Kidney (tissue), 14 donors: ENCODE measurements around the gene TFPI2. TPM values are rescaled to one million over a fixed set of nuclear protein-coding genes. Genes with fewer than 3 reads are reported as not detected.
A peak's percentile ranks its signal among the peaks of the same experiment; 100 is the strongest.

Experiments used
- DNase-seq, 5 donors: peaks; one replicate each; pipeline ENCODE4 v3.0.0-alpha.2; 2013 to 2020
- FAIRE-seq: peaks from 2 replicates; lab custom pipeline; 2012; peaks lifted over from hg19 to GRCh38; lab: Jason Lieb, UNC
- H3K27ac ChIP-seq, 2 donors: one replicate each; pipeline ENCODE4 v1.7.0; 2013; ENCODE audit warnings: low read depth in 2 of 2, low read length in 2 of 2, inconsistent platforms in 1 of 2
- H3K27me3 ChIP-seq: one replicate; pipeline ENCODE4 v1.7.1; 2013; ENCODE audit warnings: low read length, inconsistent platforms; ENCODE audit not compliant: control insufficient read depth, insufficient read depth
- H3K36me3 ChIP-seq, 3 donors: one replicate each; pipeline versions ENCODE4 v1.7.0 to v1.7.1; 2013; ENCODE audit warnings: low read length in 3 of 3, control low read depth in 1 of 3, inconsistent platforms in 1 of 3; ENCODE audit not compliant: insufficient read depth in 3 of 3, control insufficient read depth in 2 of 3
- H3K4me1 ChIP-seq, 3 donors: one replicate each; pipeline versions ENCODE4 v1.7.0 to v1.7.1; 2013; ENCODE audit warnings: low read length in 3 of 3, inconsistent platforms in 1 of 3, low read depth in 1 of 3; ENCODE audit not compliant: control insufficient read depth in 2 of 3, insufficient read depth in 2 of 3
- H3K4me3 ChIP-seq, 3 donors: one replicate each; pipeline versions ENCODE4 v1.7.0 to v1.8.1; 2013; ENCODE audit warnings: low read length in 3 of 3, control low read depth in 1 of 3, inconsistent platforms in 1 of 3
- H3K9ac ChIP-seq, 3 donors: one replicate each; pipeline versions ENCODE4 v1.7.0 to v1.7.1; 2013; ENCODE audit warnings: low read length in 3 of 3, control low read depth in 1 of 3, inconsistent platforms in 1 of 3
- H3K9me3 ChIP-seq, 3 donors: one replicate each; pipeline versions ENCODE4 v1.7.0 to v1.7.1; 2013; ENCODE audit warnings: low read length in 3 of 3, control low read depth in 1 of 3, inconsistent platforms in 1 of 3; ENCODE audit not compliant: control insufficient read depth in 2 of 3, insufficient read depth in 1 of 3
- intact Hi-C: fragments of 100-400 bp; cut with DNase I; formaldehyde crosslinking; loops from one replicate; pipeline ENCODE4 v1.11.1; 2022
- polyA plus RNA-seq: library from polyadenylated mRNA; stranded (reverse); fragments of 350-450 nt; fragmentation: Illumina TruSeq; extraction: RNeasy Lipid Tissue Mini Kit (QIAGEN cat#74804); gene quantifications from one replicate; pipeline ENCODE4 v1.2.3, GENCODE V29; 2014; ENCODE audit warnings: low read depth, low replicate concordance; ENCODE audit not compliant: insufficient read depth
- total RNA-seq: library from RNA; stranded (reverse); fragmentation: NEBNext Ultra II Directional; extraction: Animal tissue kit (Norgen Biotek cat#: 25700); gene quantifications from one replicate; pipeline ENCODE4 v1.2.1, GENCODE V29; 2021
- TF ChIP-seq, protein P1 (sequence below): IDR thresholded peaks from 3 replicates; pipeline ENCODE4 v1.5.1; 2012; ENCODE audit warnings: mild to moderate bottlenecking, moderate library complexity, borderline replicate concordance; ENCODE audit not compliant: insufficient read depth; ENCODE audit errors: extremely low read depth
- donor health status: control.
- donor health status: control.
- donor health status: control.
- donor health status: control.
- donor health status: control.
- donor health status: DM: yes; HTN: yes; CAD: no.
- donor health status: Normal renal cell carcinoma (clear cell type).

TFPI2 gene
- total and polyA plus RNA-seq, 2 donors from 2014 or later, result 7.8 to 42.5 TPM

- FAIRE-seq, result peak; percentile 8
- no peaks in the 10 kb centered on the region for H3K9me3 ChIP-seq
- intact Hi-C loops, result no loop called here
- H3K4me1 ChIP-seq, result no peaks in the 10 kb centered on the region
- no peak for DNase-seq
- peak overlapping the region in 1 of 2 donors; percentile 59 for H3K27ac ChIP-seq
- no peak overlapping the region for H3K4me3 ChIP-seq
- no peaks in the 10 kb centered on the region for H3K27me3 ChIP-seq
- no peaks in the 10 kb centered on the region for H3K36me3 ChIP-seq
- TF ChIP-seq, protein P1, sequence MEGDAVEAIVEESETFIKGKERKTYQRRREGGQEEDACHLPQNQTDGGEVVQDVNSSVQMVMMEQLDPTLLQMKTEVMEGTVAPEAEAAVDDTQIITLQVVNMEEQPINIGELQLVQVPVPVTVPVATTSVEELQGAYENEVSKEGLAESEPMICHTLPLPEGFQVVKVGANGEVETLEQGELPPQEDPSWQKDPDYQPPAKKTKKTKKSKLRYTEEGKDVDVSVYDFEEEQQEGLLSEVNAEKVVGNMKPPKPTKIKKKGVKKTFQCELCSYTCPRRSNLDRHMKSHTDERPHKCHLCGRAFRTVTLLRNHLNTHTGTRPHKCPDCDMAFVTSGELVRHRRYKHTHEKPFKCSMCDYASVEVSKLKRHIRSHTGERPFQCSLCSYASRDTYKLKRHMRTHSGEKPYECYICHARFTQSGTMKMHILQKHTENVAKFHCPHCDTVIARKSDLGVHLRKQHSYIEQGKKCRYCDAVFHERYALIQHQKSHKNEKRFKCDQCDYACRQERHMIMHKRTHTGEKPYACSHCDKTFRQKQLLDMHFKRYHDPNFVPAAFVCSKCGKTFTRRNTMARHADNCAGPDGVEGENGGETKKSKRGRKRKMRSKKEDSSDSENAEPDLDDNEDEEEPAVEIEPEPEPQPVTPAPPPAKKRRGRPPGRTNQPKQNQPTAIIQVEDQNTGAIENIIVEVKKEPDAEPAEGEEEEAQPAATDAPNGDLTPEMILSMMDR, result no peak
- H3K9ac ChIP-seq, result no peak overlapping the region
These were observed 19.8 kb upstream of the TFPI2 start for GRCh38 chr7:93910076-93910994.

- intact Hi-C loops, result no loop called here
These were observed 15.7 kb upstream of the TFPI2 start, which contains the start of gene GNGT1 for GRCh38 chr7:93906267-93906666. Gene GNGT1 (plus strand): TSS chr7:93906567. CDS start chr7:93906747, 180 bp downstream.

GRCh38 chr7:93902777-93903423, 12.3 kb upstream of the TFPI2 start:
- H3K27ac ChIP-seq, result no peak overlapping the region
- H3K4me1 ChIP-seq, result no peaks in the 10 kb centered on the region
- H3K27me3 ChIP-seq, result no peaks in the 10 kb centered on the region
- H3K36me3 ChIP-seq, result no peaks in the 10 kb centered on the region
- no peaks in the 10 kb centered on the region for H3K9me3 ChIP-seq
- intact Hi-C loops, result no loop called here
- FAIRE-seq (no peak), DNase-seq (peak in 3 of 5 donors; percentile 26 to 78 (median 56))
- H3K9ac ChIP-seq, result no peak overlapping the region
- no peak overlapping the region for H3K4me3 ChIP-seq
- TF ChIP-seq, protein P1, result peak; percentile 56

More at GRCh38 chr7:93906267-93906666, 15.7 kb upstream of the TFPI2 start, which contains the start of gene GNGT1:
- Histone ChIP-seq H3K27me3 (no peaks in the 10 kb centered on the region), H3K9me3 (no peaks in the 10 kb centered on the region), H3K9ac (no peak within 1 kb of the TSS), H3K4me1 (no peaks in the 10 kb centered on the region), H3K27ac (no peak within 1 kb of the TSS), H3K36me3 (no peaks in the 10 kb centered on the region), H3K4me3 (no peak within 1 kb of the TSS)
- no peak for FAIRE-seq
- TF ChIP-seq, protein P1, result no peak
- no peak for DNase-seq
